Fibroblast of skin of right biceps (primary cell): ENCODE results near the gene CAPN12.

ENCODE experiments used
- DNase-seq: peaks from one replicate; pipeline ENCODE4 v3.0.0-alpha.2; 2013

CAPN12 gene

GRCh38 chr19:38725469-38726283 is 18.6 kb downstream of the CAPN12 start:
- no peak for DNase-seq

DNA sequence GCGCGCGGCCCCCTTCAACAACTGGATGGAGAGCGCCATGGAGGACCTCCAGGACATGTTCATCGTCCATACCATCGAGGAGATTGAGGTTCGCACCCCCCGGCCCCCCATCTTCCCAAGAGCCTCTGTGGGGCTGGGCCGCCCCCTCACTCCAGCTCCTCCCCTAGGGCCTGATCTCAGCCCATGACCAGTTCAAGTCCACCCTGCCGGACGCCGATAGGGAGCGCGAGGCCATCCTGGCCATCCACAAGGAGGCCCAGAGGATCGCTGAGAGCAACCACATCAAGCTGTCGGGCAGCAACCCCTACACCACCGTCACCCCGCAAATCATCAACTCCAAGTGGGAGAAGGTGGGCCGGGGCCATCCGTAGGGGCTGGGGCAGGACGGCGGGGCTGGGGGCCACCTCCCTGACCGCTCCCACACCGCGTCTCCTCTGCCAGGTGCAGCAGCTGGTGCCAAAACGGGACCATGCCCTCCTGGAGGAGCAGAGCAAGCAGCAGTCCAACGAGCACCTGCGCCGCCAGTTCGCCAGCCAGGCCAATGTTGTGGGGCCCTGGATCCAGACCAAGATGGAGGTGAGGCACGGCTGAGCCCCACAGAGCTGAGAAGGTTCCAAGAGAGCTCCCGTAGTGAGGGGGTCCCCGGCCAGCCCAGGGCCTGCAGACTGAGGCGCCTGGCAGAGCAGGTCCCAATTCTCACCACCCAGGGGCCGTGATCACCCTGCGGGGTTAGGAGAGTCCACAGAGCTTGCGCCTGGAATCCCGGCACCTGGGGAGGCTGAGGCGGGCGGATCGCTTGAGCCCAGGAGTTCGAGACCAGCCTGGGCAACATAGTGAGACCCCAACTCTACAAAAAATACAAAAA is 20.1 kb downstream of the CAPN12 start:
- DNase-seq = no peak

GRCh38 chr19:38723606-38723965 is 20.7 kb downstream of the CAPN12 start:
- no peak for DNase-seq

DNA sequence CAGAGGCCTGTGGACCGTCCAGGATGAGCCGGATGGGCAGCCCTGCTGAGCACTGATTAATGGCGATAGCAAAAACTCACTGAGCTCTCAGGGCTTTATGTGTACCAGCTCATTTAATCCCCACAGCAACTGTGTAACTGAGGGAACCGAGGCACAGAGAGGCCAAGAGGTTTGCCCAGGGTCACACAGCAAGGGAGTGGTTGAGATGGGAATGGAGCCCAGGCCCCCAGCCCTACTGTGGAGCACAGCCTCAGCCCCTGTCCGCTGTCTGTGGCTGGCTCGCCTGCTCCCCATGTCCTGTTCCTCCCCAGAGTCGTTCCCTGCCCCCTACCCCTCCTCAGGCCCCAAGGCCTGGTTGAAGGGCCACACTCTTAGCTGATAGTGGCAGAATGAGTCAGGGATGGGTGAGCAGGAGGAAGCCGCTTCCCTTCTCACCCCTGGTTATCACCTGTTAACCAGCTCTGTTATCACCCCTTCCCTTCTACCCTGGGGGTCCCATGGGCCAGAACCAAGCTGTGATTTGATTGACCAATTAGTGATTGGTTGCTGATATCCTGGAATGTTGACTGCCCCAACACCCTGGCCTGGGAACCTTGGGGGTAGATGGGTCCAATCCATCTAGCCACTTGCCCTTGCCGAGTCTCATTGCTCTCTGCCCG is 21.2 kb downstream of the CAPN12 start:
- no peak for DNase-seq

DNA sequence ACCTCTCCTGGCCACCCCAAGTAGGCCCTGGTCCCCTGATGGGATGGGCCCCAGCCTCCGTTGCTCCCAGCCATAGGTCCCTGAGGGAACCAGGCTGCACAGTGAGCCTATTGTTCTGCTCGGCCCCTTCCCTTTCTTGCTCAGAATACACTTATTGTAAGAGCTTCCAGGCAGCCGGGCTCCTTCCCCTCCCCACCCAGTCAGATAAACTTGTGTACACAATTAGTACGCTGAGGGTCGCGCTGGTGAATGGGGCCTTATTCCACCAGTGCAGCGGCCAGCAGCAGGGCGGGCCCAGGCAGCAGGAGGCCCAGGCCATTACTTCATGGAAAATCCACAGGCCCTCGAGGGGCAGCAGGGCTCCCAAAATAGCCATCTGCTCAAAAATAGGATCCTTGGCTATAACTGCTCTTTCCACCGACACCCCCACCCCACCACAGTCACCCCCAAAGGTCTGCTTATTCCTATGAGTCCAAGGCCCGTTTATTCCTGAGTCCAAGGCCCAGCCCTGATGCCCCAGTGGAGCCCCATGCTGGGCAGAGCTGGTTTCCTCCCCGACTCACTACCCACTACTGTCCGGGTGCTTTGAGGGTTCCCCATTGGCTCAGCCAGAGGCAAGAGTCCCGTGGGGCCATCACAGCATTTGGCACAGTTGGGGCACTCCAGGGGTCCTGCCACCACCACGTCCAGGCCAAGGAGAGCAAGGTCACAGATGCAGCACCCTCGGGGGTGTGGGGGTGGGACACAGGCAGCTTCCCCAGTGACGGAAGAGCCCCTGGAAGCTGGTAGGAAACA is 22.1 kb downstream of the CAPN12 start:
- no peak for DNase-seq

DNA sequence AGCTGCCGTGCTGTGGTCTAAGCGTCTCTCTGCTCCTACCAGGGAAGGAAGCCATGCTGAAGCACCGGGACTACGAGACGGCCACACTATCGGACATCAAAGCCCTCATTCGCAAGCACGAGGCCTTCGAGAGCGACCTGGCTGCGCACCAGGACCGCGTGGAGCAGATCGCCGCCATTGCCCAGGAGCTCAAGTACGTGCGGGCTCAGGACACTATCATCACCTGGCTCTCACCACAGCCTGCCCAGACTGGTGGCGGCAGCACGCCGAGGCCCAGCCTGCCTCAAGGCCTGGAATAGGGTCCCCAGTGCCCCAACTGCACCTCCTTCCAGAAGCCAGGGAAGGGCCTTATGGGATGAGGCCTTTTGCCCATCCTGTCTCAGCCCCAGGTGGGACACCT is 22.8 kb downstream of the CAPN12 start:
- DNase-seq = no peak

DNA sequence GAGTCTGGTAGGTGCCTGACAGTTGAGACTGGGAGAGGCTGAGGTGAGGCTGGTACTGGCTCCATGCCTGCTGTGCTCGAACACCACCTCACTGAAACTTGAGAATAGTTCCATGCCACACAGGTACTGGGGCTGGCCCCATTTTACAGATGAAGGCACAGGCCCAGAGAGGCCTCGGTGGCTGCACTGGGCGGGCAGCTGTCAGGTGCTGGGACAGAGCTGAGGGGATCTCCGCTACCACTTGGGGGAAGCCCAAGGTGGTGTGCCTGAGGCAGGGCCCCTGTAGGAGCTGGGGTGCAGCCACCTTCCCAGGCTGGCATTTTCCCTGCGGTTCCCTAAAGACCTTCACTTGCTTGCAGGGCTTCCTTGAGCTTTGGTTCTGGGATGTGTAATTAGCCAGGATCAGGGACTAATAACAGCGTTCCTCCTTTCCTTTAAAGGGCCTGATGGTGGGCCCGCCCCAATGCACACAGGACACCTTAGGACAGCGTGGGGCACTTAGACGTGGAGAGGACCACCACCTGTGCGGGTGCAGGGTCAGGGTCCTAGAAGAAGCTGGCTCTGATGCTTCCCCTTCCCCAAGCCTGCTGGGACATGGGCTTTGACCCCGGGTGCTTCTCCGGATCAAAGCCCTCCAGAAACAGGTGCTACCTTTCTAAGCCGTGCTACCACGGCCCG is 23.6 kb downstream of the CAPN12 start:
- no peak for DNase-seq

GRCh38 chr19:38719761-38720558 is 24.3 kb downstream of the CAPN12 start:
- DNase-seq = peak; percentile 11

DNA sequence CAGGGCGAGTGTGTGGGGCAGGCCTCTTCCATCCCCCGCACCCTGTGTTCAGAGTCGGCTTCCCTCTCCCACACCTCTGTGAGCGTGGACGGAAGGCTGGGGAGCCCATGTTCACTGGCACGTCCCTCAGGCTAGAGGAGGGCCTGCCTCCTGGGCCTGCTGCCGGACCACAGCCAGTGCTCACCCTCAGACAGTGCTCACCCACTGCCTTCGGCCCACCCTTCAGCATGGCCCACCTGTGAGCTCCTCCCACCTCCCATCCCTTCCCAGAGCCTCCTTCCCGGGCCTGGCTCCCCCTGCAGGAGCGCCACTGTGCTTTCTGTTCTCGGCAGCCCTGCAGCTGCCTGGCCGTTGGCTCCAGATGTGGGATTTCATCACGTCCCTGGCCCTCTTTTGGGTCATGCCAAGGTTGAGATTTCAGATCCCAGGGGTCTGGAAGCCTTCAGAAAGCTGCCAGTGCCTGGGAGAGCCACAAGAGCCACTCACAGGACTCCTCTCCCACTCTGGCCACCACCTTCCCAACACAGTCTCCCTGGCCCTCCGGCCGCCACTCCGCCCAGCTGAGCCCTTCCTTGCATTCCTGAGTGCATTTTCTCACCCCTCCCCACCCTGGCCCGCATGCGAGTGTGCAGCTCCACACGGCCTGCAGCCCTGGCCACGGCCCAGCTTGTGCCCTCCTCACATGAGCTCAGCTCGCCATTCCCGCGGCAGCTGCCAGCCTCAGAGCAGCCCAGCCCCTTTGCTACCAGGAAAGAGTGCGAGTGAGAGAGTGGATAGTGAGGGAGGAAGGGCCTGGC is 25.3 kb downstream of the CAPN12 start:
- DNase-seq = peak; percentile 40

GRCh38 chr19:38717855-38718254 is 26.4 kb downstream of the CAPN12 start:
- no peak for DNase-seq

DNA sequence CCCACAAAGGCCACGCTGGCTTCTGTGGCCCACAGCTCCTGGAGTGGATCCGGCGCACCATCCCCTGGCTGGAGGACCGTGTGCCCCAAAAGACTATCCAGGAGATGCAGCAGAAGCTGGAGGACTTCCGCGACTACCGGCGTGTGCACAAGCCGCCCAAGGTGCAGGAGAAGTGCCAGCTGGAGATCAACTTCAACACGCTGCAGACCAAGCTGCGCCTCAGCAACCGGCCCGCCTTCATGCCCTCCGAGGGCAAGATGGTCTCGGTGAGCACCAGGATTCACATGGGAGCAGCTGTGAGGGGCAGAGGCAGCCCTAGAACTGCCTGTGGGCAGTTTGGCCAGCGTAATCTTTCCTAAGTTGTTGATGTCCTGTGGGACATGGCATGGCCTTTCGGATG is 27.2 kb downstream of the CAPN12 start:
- no peak for DNase-seq

DNA sequence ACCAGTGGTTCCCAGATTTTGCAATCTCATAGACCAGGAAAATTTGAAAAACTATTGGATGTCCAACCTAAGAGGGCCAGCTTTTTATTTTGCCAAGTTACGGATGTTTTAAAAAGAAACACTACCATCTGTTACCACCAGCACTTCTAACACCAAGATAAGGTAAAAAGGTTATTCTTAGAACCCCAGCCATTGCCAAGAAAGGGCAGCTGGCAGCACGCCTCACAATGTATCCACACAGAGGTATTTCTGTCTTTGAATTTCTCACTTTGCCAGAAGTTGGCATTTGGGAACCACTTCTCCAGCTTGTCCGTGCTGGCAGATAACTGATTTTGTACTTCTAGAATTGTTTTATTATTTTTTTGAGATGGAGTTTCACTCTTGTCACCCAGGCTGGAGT is 28.7 kb downstream of the CAPN12 start:
- no peak for DNase-seq

- no peak for DNase-seq
These were observed 29.9 kb downstream of the CAPN12 start for GRCh38 chr19:38714354-38714778.

DNA sequence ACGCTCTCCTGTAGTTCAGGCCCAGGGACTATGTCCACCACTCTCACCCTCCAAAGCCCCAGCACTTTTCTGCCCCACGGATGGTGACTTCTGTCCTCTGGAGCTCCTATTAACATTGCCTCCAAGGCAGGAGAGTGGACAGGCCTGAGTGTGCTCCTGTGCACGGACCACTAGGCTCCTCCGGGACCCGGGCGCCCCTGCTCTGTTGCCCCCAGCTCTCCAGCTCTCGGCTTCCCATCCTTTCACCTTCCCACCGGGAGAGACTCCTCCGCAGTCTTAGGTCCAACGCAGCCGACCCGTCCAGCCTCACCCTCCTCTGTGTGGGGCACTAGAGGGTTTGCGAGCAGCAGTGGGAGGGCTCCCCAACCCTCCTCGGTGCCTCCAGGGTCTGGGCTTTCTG is 30.4 kb downstream of the CAPN12 start:
- DNase-seq = no peak

DNA sequence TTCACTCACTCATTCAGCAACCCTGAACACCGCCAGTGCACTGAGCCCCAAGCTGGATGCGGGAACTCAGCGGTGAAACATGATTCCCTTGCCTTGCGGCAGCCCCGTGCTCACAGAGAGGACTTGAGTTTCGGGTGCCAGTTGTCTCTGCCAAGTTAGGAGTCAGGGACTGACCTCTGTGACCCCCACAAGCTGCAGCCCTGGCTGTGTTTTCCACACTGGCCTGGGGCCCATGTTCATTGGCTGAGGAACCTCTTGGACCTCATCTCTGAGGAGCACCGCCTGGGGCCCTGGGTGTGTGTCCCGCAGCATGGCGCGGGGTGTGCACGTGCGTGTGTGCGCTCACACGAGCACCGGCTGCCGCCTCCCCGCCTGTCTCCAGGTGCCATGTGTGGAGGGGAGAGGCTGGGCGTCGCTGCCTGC is 31.0 kb downstream of the CAPN12 start:
- DNase-seq = no peak

DNA sequence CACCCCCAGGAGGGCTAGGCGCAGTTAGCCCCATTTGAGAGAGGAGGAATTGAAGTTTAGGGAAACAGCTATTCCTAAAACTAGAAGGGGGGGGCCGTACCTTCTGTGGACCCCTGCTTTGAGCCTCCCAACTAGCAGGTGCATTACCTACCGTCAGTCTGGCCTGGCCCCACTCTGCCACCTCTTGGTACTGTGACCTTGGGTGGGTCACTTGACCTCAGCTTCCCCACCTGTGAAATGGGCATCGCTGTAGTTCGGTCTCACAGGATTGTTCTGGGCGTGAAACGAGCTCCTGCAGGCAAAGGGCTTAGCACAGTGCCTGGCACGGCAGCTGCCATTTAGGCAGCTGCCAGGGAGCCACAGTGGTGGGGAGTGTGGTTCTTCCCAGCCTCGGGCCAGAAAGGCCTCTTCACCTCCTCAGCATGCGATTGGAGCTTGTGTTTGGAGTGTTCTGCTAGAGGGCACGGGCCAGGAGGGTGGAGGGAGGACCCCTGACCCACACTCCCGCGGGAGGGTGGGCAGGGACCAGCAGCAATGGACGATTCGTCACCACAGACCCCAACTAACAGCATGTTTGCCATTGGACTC is 32.0 kb downstream of the CAPN12 start:
- DNase-seq = no peak

GRCh38 chr19:38711726-38712153 is 32.5 kb downstream of the CAPN12 start:
- DNase-seq = peak; percentile 82

GRCh38 chr19:38710928-38711725 is 33.1 kb downstream of the CAPN12 start:
- DNase-seq = no peak

- no peak for DNase-seq
These were observed 33.9 kb downstream of the CAPN12 start for GRCh38 chr19:38710416-38710702.
